ENCODE results near the gene ECI1.
A peak's percentile ranks its signal among the peaks of the same experiment; 100 is the strongest.
"Not testable (repeated sequence)": the region's sequence is repeated elsewhere in the genome, so short reads cannot be mapped to it uniquely, and the experiment has no call there.

Gene ECI1

DNA sequence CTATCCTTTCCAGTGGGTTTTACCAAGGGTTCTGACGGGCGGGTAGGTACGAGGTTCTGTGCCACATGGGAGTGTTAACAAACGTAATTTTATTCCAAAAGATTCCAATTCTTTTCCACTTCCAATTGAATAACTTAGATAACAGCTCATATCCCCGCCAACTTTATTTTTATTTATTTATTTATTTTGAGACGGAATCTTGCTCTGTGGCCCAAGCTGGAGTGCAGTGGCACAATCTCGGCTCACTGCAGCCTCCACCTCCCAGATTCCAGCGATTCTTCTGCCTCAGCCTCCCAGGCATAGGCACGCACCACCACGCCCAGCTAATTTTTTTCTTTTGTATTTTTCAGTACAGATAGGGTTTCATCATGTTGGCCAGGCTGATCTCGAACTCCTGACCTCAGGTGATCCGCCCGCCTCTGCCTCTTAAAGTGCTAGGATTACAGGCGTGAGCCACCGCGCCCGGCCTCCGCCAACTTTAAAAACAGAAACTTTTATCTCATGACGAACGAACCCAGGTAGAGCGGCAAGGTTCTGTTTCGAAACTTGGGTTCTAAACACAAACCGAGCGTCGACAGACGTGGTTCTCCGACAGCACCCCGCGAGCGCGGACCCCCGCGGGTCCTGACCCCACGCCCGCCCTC, 613 bp downstream of the ECI1 start:
- DNase-seq: no peak

DNA sequence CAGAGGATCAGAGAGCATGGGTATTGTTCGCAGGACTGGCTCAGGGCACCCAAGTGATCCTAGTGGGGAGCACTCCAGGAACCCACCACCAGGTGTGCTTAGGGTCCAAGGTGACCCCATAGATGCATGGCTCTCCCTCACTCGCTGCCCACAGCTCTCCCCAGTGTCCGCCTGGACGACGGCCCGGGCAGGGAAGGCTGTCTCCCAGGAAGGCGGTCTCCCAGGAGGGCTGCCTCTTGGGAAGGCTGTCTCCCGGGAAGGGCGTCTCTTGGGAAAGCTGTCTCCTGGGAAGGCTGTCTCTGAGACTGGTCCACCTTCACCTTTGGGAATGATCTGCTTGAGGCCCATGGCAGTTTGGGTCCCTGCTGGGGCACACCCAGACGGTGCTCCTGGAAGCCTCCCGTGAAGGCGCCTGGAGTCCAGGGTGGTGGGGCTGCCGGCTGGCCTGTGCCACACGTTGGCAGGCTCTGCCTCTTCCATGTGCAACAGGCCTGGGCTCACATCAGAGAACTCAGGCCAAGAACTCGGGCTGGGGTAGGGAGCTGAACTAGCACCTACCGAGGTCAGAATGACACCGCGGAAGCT, 5.0 kb downstream of the ECI1 start:
- DNase-seq: peak; percentile 6

DNA sequence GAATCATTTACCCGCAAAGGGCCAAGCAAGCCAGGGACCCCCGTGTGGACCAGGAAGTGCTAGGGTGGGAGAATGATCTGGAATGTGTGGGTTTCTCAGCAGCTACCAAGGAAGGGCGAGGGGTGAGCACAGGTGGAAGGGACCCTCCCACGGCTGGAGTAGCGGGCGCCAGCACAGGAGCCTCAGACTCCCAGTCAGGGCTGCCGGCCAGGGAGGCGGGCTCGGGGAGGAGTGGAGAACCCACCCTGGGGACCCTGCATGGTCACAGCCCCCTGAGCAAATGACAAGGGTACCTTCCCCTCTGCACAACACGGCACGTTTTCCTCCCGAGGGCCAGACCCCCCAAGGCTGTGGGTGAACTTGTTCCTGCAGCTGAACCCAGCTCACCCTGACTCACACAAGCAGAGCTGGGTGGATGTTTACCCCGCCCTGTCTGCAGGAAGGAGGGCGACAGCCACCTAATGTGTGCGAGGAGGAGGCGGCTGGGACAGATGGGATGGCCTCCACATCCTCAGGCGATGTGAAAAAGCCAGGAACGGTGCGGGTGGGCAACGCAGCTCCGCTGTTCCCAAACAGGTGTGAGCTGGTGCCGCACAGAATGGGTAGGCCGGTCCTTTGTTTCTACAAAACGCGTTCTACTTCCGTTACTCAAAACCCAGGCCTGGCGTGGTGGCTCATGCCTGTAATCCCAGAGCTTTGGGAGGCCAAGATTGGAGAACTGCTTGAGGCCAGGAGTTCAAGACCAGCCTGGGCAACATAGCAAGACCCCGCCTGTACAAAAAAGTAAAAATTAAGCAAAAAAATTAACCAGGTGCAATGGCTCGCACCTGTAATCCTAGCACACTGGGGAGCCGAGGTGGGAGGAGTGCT, 6.2 kb downstream of the ECI1 start:
- peak; percentile 48 for DNase-seq

DNA sequence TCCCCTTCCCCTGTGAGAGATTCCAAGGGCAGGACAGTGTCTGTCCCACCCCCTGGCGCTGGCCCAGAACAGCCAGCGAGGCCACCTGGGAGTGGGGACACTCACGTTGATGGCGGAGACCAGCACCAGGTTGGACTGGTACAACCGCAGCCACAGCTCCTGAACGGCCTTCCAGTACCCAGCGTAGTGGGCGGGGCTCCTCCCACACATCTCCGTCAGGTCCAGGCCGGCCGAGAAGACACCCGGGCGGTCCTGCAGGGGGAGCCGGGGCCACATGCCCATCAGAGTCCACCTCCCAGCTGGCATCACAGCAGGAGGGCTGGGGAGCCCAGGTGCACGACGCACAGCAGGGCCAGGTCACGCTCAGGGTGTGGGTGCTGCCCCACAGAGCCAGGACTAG, 7.1 kb downstream of the ECI1 start:
- peak; percentile 38 for DNase-seq

DNA sequence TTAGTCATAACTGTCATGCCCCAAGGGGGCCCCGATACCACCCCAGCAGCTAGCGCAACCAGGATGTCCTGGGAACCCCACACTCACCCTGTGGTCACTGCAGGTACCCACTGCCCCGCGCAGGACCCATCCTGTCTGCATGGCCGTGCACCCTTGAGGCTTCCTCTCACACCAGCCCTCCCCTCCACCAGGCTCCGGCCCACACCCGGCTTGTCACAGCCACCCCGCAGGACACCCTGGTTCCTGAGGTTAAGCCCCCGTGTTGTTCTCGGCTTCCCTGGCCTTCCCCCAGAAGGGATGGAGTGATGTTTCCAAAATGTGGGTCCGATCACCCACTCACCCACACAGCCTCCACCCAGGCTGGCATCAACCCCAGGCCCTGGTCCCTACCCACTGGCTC, 7.6 kb downstream of the ECI1 start:
- peak; percentile 7 for DNase-seq

DNA sequence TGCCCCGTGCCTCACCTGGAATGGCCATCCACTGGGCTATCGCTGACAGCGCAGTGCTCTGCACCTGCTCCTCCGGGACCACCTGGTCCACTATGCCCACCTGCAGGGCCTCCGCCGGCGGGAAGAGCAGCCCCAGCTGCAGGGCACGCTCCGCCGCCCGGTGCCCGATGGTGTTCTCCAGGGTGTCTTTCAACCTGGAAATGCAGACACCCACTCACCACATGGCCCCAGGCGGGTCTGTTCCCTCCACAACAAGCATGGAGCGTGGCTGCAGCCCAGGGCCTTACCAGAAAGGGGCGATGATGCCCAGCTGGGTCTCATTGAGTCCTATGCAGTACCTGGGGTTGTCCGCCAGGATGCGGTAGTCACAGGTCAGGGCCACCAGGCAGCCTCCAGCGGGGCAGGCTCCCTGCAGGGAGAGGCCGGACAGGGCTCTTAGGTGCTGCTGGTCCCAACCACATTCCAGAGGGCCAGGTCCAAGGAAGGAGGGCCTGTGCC, 8.3 kb downstream of the ECI1 start:
- peak; percentile 78 for DNase-seq

DNA sequence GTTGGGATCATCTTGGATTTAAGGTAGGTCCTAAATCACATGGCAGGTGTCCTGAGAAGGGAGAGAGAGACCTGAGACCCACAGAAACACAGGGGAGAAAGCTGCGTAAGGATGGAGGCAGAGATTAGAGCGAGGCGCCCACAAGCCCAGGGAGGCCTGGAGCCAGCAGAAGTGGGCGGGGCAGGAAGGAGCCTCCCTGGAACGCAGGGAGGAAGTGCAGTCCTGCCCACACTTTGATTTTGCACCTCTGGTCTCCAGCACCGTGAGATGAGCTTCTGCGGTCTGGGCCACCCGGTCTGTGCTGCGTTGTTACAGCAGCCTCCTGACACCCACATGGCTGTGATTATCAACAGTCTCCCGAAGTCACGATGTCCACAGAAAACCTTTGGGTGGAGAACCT, 8.8 kb downstream of the ECI1 start:
- DNase-seq: peak; percentile 12

DNA sequence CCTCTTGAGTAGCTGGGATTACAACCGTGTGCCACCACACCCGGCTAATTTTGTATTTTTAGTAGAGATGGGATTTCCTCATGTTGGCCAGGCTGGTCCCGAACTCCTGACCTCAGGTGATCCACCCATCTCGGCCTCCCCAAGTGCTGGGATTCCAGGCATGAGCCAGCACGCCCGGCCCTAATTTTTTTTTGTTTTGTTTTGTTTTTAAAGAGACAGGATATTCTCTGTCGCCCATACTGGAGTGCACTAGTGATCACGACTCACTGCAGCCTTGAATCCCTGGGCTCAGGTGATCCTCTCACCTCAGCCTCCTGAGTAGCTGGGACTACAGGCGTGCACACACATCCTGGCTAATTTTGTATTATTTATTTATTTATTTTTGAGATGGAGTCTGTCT, 11.1 kb downstream of the ECI1 start:
- DNase-seq: not testable (repeated sequence)

DNA sequence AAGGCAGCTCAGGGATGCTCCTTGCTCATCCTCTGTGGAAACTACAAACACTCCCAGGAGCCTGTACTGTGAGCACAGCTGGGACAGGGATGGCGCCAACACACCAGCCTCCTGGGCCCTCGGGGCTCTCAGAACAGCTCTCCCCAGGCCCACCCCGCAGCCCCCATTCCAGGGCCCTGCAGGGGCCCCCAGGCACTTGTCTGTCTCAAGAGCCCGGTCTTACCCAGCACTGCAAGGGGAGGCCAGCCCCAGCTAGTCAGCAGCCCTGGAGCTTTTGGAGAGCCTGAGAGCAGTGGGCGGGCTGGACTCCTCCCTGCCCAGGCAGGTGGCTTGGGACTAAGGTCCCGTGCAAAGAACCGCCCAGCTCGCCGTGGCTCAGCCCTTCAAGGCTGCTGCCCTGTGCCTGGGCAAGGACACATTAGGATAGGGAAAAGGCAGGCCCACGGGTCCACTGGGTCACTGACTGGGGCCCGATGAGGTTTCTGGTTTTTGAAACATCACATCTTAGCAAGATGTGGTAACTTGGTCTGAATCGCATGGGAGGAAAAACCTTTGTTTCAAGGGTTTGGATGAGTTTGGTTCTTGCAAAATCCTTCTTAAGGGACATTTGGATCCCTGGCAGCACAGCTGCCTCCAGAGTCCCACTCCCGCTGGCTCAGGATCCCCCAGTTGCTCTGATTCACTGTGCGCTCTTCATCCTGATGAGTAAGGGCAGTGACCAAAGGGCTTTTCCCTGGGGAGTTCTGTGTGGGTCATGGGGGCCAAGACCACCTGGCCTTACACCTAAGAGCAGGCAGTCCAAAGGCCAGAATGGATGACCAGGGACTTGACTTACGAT, 12.3 kb downstream of the ECI1 start:
- peak; percentile 26 for DNase-seq

DNA sequence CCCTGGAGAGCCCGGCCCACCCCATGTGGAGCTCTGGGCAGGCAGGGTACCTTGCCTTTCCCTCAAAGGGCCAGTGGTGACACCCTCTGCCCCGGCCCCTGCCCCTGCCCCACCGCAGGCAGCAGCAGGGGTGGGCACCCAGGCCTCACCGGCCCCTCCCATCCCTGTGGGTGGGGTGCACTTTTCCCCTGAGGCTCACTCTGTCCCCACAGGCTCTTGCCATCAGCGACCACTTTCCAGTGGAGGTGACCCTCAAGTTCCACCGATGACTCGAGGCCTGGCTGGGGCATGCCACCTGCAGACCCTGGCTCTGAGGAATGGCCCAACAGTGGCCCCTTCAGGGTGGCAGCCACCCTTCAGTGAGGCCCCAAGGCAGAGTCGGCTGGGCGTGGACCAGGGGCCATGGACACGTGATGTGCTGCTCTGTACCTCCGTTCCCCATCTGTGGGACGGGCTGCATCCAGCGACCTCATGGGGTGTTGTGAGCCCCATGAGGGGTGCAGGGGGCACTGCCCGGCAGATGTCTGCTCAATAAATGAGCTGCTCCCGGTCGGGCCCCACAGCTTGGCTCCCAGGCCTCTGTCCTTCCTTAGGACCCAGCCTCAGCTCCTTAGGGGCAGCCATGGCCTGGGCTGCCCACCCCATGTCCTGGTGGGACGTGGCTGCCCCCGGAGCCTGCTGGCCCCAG, 13.1 kb downstream of the ECI1 start:
- peak; percentile 31 for DNase-seq

DNA sequence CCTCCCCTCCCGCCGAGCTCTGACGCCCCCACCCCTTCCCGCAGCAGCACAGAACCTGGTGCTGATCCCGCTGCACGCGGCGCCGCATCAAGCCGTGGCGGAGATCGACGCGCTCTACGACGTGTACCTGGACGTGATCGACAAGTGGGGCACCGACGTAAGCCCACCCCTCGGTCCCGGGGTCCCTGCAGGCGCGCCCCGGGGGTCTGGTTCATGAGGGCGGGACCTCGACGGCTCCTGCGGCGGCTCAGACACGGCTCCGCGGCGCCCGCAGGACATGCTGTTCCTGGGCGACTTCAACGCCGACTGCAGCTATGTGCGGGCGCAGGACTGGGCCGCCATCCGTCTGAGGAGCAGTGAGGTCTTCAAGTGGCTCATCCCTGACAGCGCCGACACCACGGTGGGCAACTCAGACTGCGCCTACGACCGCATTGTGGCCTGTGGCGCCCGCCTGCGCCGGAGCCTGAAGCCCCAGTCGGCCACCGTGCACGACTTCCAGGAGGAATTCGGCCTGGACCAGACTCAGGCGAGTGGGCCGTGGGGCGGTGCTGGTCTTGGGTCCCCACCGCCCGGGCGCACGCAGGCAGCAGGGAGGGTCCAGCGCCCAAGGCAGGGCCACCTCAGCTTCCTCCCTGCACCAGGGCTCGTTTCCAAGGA, 13.8 kb downstream of the ECI1 start:
- DNase-seq: peak; percentile 17

DNA sequence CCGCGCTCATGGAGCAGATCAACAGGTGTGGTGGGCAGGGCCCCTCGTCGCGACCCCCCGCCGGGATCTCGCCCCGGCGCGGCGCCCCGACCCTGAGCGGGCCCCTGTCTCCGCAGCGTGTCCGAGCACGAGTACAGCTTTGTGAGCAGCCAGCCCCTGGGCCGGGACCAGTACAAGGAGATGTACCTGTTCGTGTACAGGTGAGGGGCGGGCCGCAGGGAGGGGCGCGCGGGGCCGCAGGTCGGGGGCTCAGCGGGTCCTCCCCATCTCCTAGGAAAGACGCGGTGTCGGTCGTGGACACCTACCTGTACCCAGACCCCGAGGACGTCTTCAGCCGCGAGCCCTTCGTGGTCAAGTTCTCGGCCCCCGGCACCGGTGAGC, 14.3 kb downstream of the ECI1 start:
- DNase-seq: peak; percentile 7

DNA sequence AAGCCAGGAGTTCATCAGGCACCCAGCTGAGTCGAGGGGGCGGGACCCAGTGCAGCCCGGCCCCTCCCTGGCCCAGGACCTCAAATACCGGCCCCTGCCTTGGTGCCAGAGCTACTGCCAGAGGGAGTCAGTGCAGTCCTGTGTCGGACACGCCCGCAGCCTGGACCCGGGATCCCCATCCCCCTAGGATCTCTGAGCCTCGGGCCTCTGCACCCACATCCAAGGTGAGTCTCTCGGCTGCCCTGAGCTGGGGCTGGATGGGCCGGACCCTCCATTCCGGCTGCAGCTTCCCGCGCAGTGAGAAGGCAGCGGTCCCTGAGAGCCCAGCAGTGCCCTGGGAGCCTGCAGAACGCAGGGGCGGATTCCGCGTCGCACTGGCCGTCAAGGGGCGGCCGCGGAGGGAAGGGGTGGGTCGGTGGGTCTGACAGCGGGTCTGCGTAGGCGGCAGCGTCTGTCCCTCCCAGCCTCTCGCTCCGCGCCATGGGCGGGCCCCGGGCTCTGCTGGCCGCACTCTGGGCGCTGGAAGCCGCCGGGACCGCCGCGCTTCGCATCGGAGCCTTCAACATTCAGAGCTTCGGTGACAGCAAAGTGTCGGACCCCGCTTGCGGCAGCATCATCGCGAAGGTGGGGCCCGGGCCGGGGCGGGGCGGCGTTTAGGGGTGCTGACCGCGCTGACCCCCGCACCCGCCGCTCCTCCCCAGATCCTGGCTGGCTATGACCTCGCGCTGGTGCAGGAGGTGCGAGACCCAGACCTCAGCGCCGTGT, 14.9 kb downstream of the ECI1 start, which contains the start of gene DNASE1L2:
DNASE1L2 (plus strand) TSS at position 108 of the 765 bp plus-strand sequence; CDS start at position 481, 373 bp downstream.
- peak; percentile 78 for DNase-seq

DNA sequence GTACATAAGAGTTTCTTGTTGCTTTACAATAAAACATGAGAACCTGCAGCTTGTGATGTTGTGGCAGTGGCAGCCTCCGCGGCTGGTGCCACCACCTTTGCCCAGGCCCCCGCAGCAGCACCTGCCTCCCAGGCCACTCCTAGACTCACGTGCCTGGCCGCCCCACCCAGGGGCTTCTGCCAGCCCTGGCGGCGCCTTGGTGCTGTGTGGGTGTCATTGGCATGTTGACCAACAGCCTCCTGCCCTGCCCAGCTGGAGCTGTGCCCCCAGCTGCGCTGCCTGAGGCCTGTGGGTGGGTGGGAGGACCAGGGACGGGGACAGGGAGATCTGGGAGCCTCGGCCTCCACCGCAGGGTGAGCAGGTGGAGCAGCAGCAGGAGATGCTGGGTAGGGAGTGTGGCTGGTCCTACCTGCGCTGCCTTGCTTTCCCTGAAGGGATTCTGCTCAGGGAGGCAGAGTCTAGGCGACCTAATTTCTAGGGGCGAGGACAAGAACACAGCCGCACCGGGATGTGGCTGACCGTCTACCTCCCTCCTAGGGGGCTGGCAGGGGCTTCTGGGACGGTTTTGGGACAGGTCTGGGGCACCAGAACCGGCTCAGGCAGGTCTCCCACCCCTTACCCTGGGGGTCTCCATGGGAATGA, 15.6 kb downstream of the ECI1 start:
- DNase-seq: no peak

DNA sequence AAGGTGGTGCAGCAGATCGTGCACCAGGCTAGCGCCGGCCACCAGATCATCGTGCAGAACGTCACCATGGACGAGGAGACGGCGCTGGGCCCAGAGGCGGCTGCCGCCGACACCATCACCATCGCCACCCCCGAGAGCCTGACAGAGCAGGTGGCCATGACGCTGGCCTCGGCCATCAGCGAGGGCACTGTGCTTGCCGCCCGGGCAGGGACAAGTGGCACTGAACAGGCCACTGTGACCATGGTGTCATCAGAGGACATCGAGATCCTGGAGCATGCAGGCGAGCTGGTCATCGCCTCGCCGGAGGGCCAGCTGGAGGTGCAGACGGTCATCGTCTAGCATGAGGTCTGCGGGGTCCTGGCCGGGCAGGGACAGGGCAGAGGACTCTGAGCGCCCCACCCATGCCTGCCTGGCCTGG, 16.1 kb downstream of the ECI1 start:
- DNase-seq: no peak

DNA sequence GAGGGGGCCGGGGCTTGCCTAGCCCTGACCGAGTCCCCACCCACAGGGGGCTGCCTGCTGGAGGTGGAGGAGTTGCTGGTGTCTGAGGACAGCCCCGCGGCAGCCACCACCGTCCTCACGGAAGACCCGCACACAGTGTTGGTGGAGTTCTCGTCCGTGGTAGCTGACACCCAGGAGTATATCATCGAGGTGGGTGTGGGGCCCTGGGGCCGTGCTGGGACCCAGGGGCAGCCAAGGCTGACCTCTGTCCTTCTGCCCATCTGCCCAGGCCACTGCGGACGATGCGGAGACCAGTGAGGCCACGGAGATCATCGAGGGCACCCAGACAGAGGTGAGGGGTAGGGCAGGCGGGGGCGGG, 16.6 kb downstream of the ECI1 start:
- DNase-seq: no peak

DNA sequence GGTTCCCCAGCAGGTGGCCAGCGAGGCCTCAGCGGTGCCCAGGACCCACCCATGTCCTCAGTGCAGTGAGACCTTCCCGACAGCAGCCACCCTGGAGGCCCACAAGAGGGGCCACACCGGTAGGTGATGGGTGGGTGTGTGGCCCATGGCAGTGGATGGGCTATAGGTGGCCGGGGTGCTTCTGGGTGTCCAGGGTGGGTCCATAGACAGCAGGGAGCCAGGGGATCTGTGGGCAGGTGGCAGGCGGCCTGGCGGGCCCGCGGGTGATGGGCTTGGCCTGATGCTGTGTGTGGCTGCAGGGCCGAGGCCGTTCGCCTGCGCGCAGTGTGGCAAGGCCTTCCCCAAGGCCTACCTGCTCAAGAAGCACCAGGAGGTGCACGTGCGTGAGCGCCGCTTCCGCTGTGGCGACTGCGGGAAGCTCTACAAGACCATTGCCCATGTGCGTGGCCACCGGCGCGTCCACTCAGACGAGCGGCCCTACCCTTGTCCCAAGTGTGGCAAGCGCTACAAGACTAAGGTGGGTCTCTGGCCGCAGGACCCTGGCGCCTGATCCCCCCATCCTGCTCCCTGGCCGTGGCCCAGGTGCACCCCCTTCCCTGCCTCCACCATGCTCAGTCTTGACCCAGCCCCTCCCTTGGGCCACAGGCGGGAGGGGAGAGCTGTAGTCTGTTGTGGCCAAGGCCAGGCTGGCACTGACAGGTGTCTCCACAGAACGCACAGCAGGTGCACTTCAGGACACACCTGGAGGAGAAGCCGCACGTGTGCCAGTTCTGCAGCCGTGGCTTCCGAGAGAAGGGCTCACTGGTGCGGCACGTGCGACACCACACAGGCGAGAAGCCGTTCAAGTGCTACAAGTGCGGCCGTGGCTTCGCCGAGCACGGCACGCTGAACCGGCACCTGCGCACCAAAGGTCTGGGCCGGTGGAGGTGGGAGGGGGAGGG, 17.2 kb downstream of the ECI1 start:
- no peak for DNase-seq

DNA sequence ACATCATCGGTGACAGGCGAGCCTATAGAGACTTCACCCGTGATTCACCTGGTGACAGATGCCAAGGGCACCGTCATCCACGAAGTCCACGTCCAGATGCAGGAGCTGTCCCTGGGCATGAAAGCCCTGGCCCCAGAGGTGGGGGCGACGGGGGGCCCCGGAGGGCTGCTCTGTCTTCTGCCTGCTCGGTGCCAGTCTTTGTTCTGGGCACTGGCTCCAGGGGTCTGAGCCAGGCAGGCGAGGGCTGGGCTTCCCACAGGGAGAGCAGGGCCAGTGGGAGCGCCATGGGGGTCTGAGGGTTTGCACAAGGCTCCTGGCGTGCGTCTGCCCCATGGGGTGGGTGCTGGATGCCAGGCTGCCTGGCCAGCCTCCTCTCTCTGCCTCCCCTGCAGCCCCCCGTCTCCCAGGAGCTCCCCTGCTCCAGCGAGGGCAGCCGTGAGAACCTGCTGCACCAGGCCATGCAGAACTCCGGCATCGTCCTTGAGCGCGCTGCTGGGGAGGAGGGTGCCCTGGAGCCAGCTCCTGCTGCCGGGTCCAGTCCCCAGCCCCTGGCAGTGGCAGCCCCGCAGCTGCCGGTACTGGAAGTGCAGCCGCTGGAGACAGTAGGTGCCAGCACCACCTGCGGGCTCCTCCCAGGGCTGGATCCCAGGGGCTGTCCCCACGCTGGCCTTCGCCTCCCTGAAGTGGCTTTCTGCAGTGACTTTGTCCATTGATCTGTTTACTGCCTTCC, 18.2 kb downstream of the ECI1 start:
- no peak for DNase-seq
